A673 (cell line): ENCODE measurements around the gene LNP1.

ENCODE experiments used
- CTCF ChIP-seq: fragments of 300-800, 200-600 bp; sonication (generic); conservative IDR thresholded peaks from 2 replicates; pipeline ENCODE4 v1.5.1; 2017; ENCODE audit warnings: low read depth, mild to moderate bottlenecking, antibody characterized with exemption, low read length, moderate library complexity, mixed read lengths
- EZH2 ChIP-seq: fragments of 200-600 bp; sonication (generic); IDR thresholded peaks from 2 replicates; pipeline ENCODE4 v1.6.1; 2017; ENCODE audit warnings: borderline replicate concordance, low read depth, mild to moderate bottlenecking, mixed read lengths, antibody characterized with exemption, low read length; ENCODE audit not compliant: poor library complexity, severe bottlenecking

DNA sequence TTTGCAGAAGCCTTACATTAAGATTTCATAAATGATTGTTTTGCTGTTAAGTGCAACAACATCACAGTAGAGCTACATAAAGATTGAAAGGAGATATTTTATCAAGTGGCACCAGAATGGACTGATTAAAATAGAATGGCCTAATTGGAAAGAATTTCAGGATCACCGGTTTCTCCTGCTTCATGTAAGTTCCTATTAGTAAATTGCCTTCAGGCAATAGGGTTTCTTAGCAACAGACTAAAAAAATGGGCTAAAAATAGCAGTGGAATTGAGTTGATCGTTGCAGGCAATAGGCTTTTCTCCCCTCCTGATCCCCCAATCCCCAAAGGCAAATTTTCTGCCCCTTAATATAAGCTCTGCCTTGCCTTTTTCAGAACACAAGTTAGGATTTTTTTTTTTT lies 917 bp downstream of the LNP1 start:
- no peak for TF ChIP-seq CTCF
- TF ChIP-seq EZH2, result no peak
